ENCODE data around the gene TNFRSF1B. TPM values are rescaled to one million over a fixed set of nuclear protein-coding genes. Genes with fewer than 3 reads are reported as not detected.
A peak's percentile ranks its signal among the peaks of the same experiment; 100 is the strongest.

TNFRSF1B gene
- polyA plus RNA-seq, 3 donors, result 436 to 761 (median 450) TPM

GRCh38 chr1:12194666-12195216 lies 27.9 kb downstream of the TNFRSF1B start:
- H3K4me3 ChIP-seq (replicated peaks in 1 of 3; ENCODE audit: low read depth in 2 of 3, low read length in 3 of 3), result no peak overlapping the region
- H3K27ac Mint-ChIP-seq, result peak overlapping the region; percentile 78 to 93 (median 85)
- peaks cover 86 to 96% of the 10 kb centered on the region in 2 donors for H3K36me3 Mint-ChIP-seq
- peak overlapping the region; percentile 73 to 76 for H3K27ac ChIP-seq (ENCODE audit: low read depth in 1 of 2, low read length in 2 of 2)
- WGBS (ENCODE audit: insufficient coverage), result 22% methylated on average over 8 of the region's 14 CpGs
- peaks cover 0 to 6% (median 0%) of the 10 kb centered on the region in 3 donors for H3K27me3 Mint-ChIP-seq (ENCODE audit: low read depth in 3 of 3)
- peaks cover 58 to 78% of the 10 kb centered on the region in 2 donors for H3K4me1 ChIP-seq (ENCODE audit: control insufficient read depth in 1 of 2, insufficient read depth in 2 of 2, low read length in 2 of 2)
- H3K36me3 ChIP-seq (replicated peaks in 1 of 2; ENCODE audit: control insufficient read depth in 1 of 2, insufficient read depth in 2 of 2, low read length in 2 of 2), result peaks cover 89 to 90% of the 10 kb centered on the region in 2 donors
- no peak overlapping the region for H3K4me3 Mint-ChIP-seq
- DNase-seq, result peak in 2 of 3 donors; percentile 35 to 44
- H3K79me2 ChIP-seq (ENCODE audit: insufficient read depth, low read length), result peaks cover 90% of the 10 kb centered on the region
- H3K4me1 Mint-ChIP-seq, result peaks cover 58% of the 10 kb centered on the region
- peak overlapping the region; percentile 24 for H3K9ac ChIP-seq (ENCODE audit: insufficient read depth, low read length, poor library complexity, severe bottlenecking)
- H3K4me2 ChIP-seq (replicated peaks; ENCODE audit: extremely low read depth, low read length, poor library complexity, severe bottlenecking), result no peak overlapping the region
- H3K27me3 ChIP-seq (ENCODE audit: control insufficient read depth in 2 of 2, insufficient read depth in 2 of 2, low read length in 2 of 2), result no peaks in the 10 kb centered on the region
- peaks cover 99% of the 10 kb centered on the region for H4K20me1 ChIP-seq (ENCODE audit: insufficient read depth, low read length)
- intact Hi-C loops (cut with micrococcal nuclease), result no loop called here
- no peaks in the 10 kb centered on the region for H3K9me3 ChIP-seq (replicated peaks in 1 of 2; ENCODE audit: control insufficient read depth in 1 of 2, insufficient read depth in 1 of 2, low read length in 2 of 2)
- H2AFZ ChIP-seq (ENCODE audit: insufficient read depth, low read depth, low read length, poor library complexity, severe bottlenecking), result no peak overlapping the region
- H3K9me3 Mint-ChIP-seq, result no peaks in the 10 kb centered on the region
- no peak for TF ChIP-seq CTCF (IDR thresholded peaks at IDR 0.05)

GRCh38 chr1:12195416-12195815 lies 28.6 kb downstream of the TNFRSF1B start:
- intact Hi-C loops (cut with micrococcal nuclease), result no loop called here
- no peak for DNase-seq
- Histone ChIP-seq H3K9me3 (replicated peaks in 1 of 2; ENCODE audit: control insufficient read depth in 1 of 2, insufficient read depth in 1 of 2, low read length in 2 of 2) (no peaks in the 10 kb centered on the region), H3K4me2 (replicated peaks; ENCODE audit: extremely low read depth, low read length, poor library complexity, severe bottlenecking) (no peak overlapping the region), H2AFZ (ENCODE audit: insufficient read depth, low read depth, low read length, poor library complexity, severe bottlenecking) (no peak overlapping the region), H3K36me3 (replicated peaks in 1 of 2; ENCODE audit: control insufficient read depth in 1 of 2, insufficient read depth in 2 of 2, low read length in 2 of 2) (peaks cover 89 to 91% of the 10 kb centered on the region in 2 donors), H3K4me3 (replicated peaks in 1 of 3; ENCODE audit: low read depth in 2 of 3, low read length in 3 of 3) (no peak overlapping the region), H3K27ac (ENCODE audit: low read depth in 1 of 2, low read length in 2 of 2) (peak overlapping the region; percentile 73 to 76), H3K4me1 (ENCODE audit: control insufficient read depth in 1 of 2, insufficient read depth in 2 of 2, low read length in 2 of 2) (peaks cover 58 to 72% of the 10 kb centered on the region in 2 donors), H3K79me2 (ENCODE audit: insufficient read depth, low read length) (peaks cover 90% of the 10 kb centered on the region), H4K20me1 (ENCODE audit: insufficient read depth, low read length) (peaks cover 99% of the 10 kb centered on the region), H3K9ac (ENCODE audit: insufficient read depth, low read length, poor library complexity, severe bottlenecking) (no peak overlapping the region), H3K27me3 (ENCODE audit: control insufficient read depth in 2 of 2, insufficient read depth in 2 of 2, low read length in 2 of 2) (no peaks in the 10 kb centered on the region)
- WGBS (ENCODE audit: insufficient coverage), result 56% methylated on average over 1 of the region's 3 CpGs
- H3K4me1 Mint-ChIP-seq, result peaks cover 55% of the 10 kb centered on the region
- peaks cover 88 to 96% of the 10 kb centered on the region in 2 donors for H3K36me3 Mint-ChIP-seq
- no peak for TF ChIP-seq CTCF (IDR thresholded peaks at IDR 0.05)
- H3K27ac Mint-ChIP-seq, result peak overlapping the region; percentile 84 to 93 (median 89)
- H3K4me3 Mint-ChIP-seq, result no peak overlapping the region
- H3K27me3 Mint-ChIP-seq (ENCODE audit: low read depth in 3 of 3), result peaks cover 0 to 6% (median under 1%) of the 10 kb centered on the region in 3 donors
- no peaks in the 10 kb centered on the region for H3K9me3 Mint-ChIP-seq
